CD4-positive, alpha-beta T cell (primary cell): ENCODE data around the gene TM4SF20. TPM values are rescaled to one million over a fixed set of nuclear protein-coding genes. Genes with fewer than 3 reads are reported as not detected.

Experiments used
- ATAC-seq: fragments of 200-7000 bp; cut with Tn5 transposase; one replicate; pipeline ENCODE4 v1.10.0; 2022; ENCODE audit warnings: mild to moderate bottlenecking; ENCODE audit not compliant: poor library complexity
- CTCF ChIA-PET: fragments of 350-600 bp; sonication (Branson Sonifier 250); formaldehyde crosslinking; loops from one replicate; lab custom pipeline; 2021; ENCODE audit warnings: antibody characterized with exemption, inconsistent platforms; lab: Charles Lee
- POLR2A ChIA-PET: fragments of 350-600 bp; sonication (Branson Sonifier 250); formaldehyde crosslinking; loops from one replicate; lab custom pipeline; 2021; ENCODE audit warnings: antibody characterized with exemption, inconsistent platforms; lab: Charles Lee
- DNase-seq, 14 experiments: peaks; one replicate each; pipeline ENCODE4 v3.0.0-alpha.2; 2013 to 2020; ENCODE audit warnings: mixed read lengths in 2 of 14
- H3K27ac ChIP-seq, 2 donors: one replicate each; pipeline versions ENCODE4 v1.5.1 to v1.7.0; 2013; ENCODE audit warnings: low read length in 2 of 2, low read depth in 1 of 2, mild to moderate bottlenecking in 1 of 2
- H3K27me3 ChIP-seq, 2 experiments: 1 replicate in 1 of 2; 2 replicates in 1 of 2; pipeline versions ENCODE4 v1.6.1 to v1.7.0; 2013; ENCODE audit warnings: low read length in 2 of 2, control low read depth in 1 of 2, mild to moderate bottlenecking in 1 of 2, moderate library complexity in 1 of 2; ENCODE audit not compliant: insufficient read depth in 2 of 2, control insufficient read depth in 1 of 2
- H3K36me3 ChIP-seq: one replicate; pipeline ENCODE4 v1.6.1; 2013; ENCODE audit warnings: low read length, control low read depth; ENCODE audit not compliant: insufficient read depth
- H3K4me1 ChIP-seq: one replicate; pipeline ENCODE4 v1.6.1; 2013; ENCODE audit warnings: low read length, control low read depth; ENCODE audit not compliant: insufficient read depth
- H3K4me3 ChIP-seq: one replicate; pipeline ENCODE4 v1.5.1; 2013; ENCODE audit warnings: mild to moderate bottlenecking, low read length, moderate library complexity
- H3K9me3 ChIP-seq, 2 experiments: 1 replicate in 1 of 2; 2 replicates in 1 of 2; pipeline versions ENCODE4 v1.6.1 to v1.7.0; 2013; ENCODE audit warnings: low read length in 2 of 2, mild to moderate bottlenecking in 2 of 2, control low read depth in 1 of 2, moderate library complexity in 1 of 2; ENCODE audit not compliant: control insufficient read depth in 1 of 2, insufficient read depth in 1 of 2
- H3K27ac Mint-ChIP-seq: one replicate; pipeline ENCODE4 v1.8.0; 2020; ENCODE audit warnings: mixed read lengths
- H3K27me3 Mint-ChIP-seq: one replicate; pipeline ENCODE4 v1.8.0; 2021; ENCODE audit warnings: mixed read lengths
- H3K36me3 Mint-ChIP-seq: one replicate; pipeline ENCODE4 v1.8.0; 2021; ENCODE audit warnings: low read depth, mixed read lengths
- H3K4me1 Mint-ChIP-seq: one replicate; pipeline ENCODE4 v1.8.0; 2021; ENCODE audit warnings: low read depth, mixed read lengths
- H3K4me3 Mint-ChIP-seq: one replicate; pipeline ENCODE4 v1.8.0; 2020; ENCODE audit warnings: mild to moderate bottlenecking, mixed read lengths
- H3K9me3 Mint-ChIP-seq: one replicate; pipeline ENCODE4 v1.8.0; 2020; ENCODE audit warnings: mixed read lengths
- intact Hi-C, 2 experiments: fragments of 100-400 bp; cut with DNase I in 1 of 2; cut with micrococcal nuclease in 1 of 2; formaldehyde crosslinking; loops; one replicate each; pipeline versions ENCODE4 v1.15.1 to v1.9.0; 2023 to 2025; cut with DNase I, micrococcal nuclease
- total RNA-seq, 174 experiments: library from RNA in 2 of 174; stranded (reverse) in 2 of 174; gene quantifications; one replicate each; pipeline ENCODE4 v1.2.3 and lab custom pipeline; 2021 to 2026
- TF ChIP-seq, protein P1 (sequence below): fragments of 200-600 bp; IDR thresholded peaks from one replicate; pipeline ENCODE4 v1.8.0; 2022; ENCODE audit warnings: antibody characterized with exemption, mild to moderate bottlenecking

The TM4SF20 gene
- total RNA-seq, 2 experiments from 2014 or later: not detected

- H3K36me3 Mint-ChIP-seq: no peaks in the 10 kb centered on the region
- Histone ChIP-seq H3K9me3 (no peaks in the 10 kb centered on the region), H3K27ac (no peak overlapping the region), H3K4me3 (no peak overlapping the region), H3K36me3 (no peaks in the 10 kb centered on the region), H3K4me1 (peaks cover 7% of the 10 kb centered on the region), H3K27me3 (no peaks in the 10 kb centered on the region)
- DNase-seq (no peak), ATAC-seq (no peak)
- H3K27me3 Mint-ChIP-seq: no peaks in the 10 kb centered on the region
- no peak overlapping the region for H3K27ac Mint-ChIP-seq
- H3K9me3 Mint-ChIP-seq: no peaks in the 10 kb centered on the region
- peaks cover 17% of the 10 kb centered on the region for H3K4me1 Mint-ChIP-seq
- intact Hi-C loops: no loop called here
- CTCF ChIA-PET: no interaction called here
- POLR2A ChIA-PET: no interaction called here
- H3K4me3 Mint-ChIP-seq: no peak overlapping the region
- TF ChIP-seq, protein P1, sequence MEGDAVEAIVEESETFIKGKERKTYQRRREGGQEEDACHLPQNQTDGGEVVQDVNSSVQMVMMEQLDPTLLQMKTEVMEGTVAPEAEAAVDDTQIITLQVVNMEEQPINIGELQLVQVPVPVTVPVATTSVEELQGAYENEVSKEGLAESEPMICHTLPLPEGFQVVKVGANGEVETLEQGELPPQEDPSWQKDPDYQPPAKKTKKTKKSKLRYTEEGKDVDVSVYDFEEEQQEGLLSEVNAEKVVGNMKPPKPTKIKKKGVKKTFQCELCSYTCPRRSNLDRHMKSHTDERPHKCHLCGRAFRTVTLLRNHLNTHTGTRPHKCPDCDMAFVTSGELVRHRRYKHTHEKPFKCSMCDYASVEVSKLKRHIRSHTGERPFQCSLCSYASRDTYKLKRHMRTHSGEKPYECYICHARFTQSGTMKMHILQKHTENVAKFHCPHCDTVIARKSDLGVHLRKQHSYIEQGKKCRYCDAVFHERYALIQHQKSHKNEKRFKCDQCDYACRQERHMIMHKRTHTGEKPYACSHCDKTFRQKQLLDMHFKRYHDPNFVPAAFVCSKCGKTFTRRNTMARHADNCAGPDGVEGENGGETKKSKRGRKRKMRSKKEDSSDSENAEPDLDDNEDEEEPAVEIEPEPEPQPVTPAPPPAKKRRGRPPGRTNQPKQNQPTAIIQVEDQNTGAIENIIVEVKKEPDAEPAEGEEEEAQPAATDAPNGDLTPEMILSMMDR: no peak
Measured at GRCh38 chr2:227411990-227412350, 32.9 kb upstream of the TM4SF20 start.

DNA sequence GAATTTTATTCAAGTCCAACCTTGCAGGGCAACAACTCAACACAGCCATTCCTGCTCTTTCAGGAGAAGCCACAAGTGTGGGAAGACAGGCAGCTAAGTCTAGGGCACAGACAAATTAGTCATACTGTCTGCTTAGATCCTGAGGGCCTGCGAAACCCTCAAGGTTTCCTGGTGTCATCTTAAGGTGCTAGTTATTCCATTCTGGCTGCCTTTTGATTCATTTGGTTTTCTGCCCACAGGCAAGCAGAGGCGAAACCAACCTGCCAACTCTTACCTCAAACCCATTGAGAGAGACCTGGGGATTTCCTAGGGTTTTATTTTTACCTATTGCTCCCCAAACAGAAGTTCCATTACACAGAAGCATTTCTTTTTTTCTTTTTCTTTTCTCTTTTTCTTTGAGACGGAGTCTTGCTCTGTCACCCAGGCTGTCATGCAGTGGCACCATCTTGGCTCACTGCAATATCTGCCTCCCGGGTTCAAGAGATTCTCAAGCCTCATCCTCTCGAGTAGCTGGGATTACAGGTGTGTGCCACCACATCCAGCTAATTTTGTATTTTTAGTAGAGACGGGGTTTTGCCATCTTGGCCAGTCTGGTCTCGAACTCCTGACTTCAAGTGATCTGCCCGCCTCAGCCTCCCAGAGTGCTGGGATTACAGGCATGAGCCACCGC lies 32.3 kb upstream of the TM4SF20 start:
- CTCF ChIA-PET: no interaction called here
- POLR2A ChIA-PET: no interaction called here

GRCh38 chr2:227410191-227410590 lies 31.1 kb upstream of the TM4SF20 start:
- Histone ChIP-seq H3K9me3 (no peaks in the 10 kb centered on the region), H3K27ac (no peak overlapping the region), H3K36me3 (no peaks in the 10 kb centered on the region), H3K4me1 (peaks cover 7% of the 10 kb centered on the region), H3K27me3 (no peaks in the 10 kb centered on the region), H3K4me3 (no peak overlapping the region)
- Mint-ChIP-seq H3K27me3 (no peaks in the 10 kb centered on the region), H3K4me3 (no peak overlapping the region), H3K9me3 (no peaks in the 10 kb centered on the region), H3K4me1 (peaks cover 29% of the 10 kb centered on the region), H3K36me3 (no peaks in the 10 kb centered on the region), H3K27ac (no peak overlapping the region)
- DNase-seq: no peak
- TF ChIP-seq, protein P1: no peak
- no peak for ATAC-seq
- ChIA-PET CTCF (interaction anchor here (0.7 kb wide), 1 partner anchor 13 kb away, joined by 3 read pairs; no protein-coding TSS in a partner anchor), POLR2A (no interaction called here)
- intact Hi-C loops: no loop called here

More for the DNA sequence above, 32.3 kb upstream of the TM4SF20 start:
- DNase-seq (peak in 3 of 14 experiments; percentile 13 to 47 (median 34)), ATAC-seq (peak; percentile 48)
- Mint-ChIP-seq H3K4me1 (peaks cover 18% of the 10 kb centered on the region), H3K27ac (no peak overlapping the region), H3K36me3 (no peaks in the 10 kb centered on the region), H3K9me3 (no peaks in the 10 kb centered on the region), H3K27me3 (no peaks in the 10 kb centered on the region), H3K4me3 (no peak overlapping the region)
- H3K36me3 ChIP-seq: no peaks in the 10 kb centered on the region
- H3K27ac ChIP-seq: no peak overlapping the region
- TF ChIP-seq, protein P1: no peak
- H3K27me3 ChIP-seq: no peaks in the 10 kb centered on the region
- H3K4me3 ChIP-seq: no peak overlapping the region
- intact Hi-C loops: no loop called here
- no peaks in the 10 kb centered on the region for H3K9me3 ChIP-seq
- peaks cover 7% of the 10 kb centered on the region for H3K4me1 ChIP-seq
